Endothelial cell of hepatic sinusoid (primary cell): ENCODE measurements around the gene PITRM1.
"Not testable (repeated sequence)": the region's sequence is repeated elsewhere in the genome, so short reads cannot be mapped to it uniquely, and the experiment has no call there.

Source experiments
- in situ Hi-C: cut with HindIII; loops from 2 replicates; pipeline ENCODE4 v1.10.0; 2017; ENCODE audit warnings: low sequenced_read_pairs

The PITRM1 gene

DNA sequence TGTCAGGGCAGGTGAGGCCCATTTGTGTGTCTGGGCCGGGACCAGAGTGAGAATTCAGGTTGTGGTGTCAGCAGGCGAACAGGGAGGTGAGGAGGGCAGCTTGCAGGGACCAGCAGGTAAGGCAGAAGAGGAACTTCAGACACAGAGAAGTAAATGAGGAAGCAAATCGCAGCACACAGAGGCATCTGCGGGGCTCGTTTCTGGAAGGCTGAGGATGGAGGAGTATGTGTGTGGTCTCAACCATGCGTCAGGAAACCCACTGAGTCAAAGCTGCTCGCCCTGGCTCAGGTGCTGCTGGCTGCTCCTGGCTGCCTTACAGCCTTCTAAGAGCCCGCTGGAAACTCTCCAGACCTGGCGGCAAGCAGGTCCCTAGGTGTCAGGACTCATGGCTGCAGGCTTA is 26.9 kb upstream of the PITRM1 start:
- in situ Hi-C loops, result no loop called here

DNA sequence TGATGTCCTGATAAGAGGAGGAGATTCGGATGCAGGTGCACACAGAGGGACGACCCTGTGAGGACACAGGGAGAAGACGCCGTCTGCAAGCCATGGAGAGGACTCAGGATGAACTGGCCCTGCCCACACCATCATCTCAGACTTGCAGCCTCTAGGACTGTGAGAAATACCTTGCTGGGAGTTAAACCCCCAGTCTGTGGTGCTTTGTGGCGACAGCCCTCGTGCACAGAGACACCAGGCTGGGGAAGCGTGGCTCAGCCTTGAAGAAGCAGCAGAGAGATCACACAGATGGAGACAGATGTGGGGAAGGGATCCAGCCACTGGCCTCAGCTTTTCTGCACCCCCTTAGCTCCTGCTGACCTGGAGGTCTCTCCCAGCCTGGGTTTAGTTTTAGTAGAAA is 26.3 kb upstream of the PITRM1 start:
- in situ Hi-C loops, result no loop called here

DNA sequence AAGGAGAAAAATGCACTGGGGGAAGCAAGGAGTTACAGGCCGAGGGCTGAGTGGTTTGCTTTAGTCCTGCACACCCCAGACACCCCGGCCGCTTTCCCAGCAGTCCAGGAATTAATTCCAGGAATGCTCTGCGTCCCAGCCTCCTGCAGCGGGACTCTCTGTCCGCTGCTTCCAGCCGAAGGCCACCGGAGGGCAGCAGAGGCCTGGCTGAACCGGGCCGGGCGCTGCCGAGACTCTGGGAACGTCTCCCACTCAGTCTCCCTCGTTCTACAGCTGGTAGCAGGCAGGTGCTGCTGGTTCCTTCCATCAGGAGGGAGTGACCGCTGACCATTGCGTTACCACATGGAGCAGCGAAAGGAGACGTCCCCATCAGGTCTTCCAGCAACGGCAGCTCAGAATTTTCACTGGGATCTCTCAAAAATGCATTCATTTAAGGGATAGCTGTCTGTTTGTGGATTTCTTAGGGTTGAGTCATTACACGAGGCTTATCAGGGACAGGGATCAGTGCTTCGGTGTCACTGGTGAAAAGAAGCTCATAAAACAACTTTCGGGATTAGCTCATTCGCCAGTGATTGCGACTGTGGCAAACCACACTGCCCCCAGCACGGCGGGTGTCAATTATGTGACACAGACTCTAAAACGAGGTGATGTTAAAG is 24.9 kb upstream of the PITRM1 start:
- in situ Hi-C loops, result no loop called here

DNA sequence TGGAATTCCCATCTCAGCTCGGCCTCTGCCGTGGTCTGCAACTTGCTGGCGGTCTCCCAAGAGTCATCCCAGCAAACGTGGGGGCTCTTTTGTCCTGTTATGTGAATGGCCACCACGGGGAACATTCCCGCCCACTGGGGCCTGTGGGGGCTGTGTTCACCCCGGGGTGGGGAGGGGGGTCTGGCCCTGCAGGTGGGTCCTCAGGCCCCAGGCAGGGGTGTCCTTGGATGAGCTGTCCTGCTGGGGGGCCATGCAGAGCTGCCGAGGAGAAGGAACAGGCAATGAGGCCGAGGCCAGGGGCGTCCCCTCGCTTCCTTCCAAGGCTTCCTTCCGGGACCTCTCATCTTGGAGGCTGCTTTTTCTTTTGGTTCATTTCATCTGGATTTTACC is 24.4 kb upstream of the PITRM1 start:
- in situ Hi-C loops, result no loop called here

DNA sequence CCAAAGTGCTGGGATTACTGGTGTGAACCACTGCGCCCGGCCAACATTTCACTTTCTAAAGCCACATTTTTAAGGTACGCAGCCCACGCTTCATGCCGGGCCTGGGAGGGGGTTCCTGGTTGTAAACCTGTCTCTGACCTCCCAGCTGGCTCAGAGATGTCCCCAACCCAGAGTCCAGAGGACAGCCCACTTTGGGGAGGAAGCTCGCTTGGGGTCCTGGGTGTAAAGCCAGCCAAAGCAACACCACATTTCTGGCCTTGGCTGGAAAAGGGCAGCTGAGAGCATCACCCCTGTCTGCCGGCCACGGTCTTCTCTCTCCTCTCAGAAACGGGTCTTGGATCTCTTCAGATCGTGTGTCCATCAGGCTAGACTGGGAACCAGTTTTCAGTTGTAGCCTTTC is 23.9 kb upstream of the PITRM1 start:
- in situ Hi-C loops, result no loop called here

DNA sequence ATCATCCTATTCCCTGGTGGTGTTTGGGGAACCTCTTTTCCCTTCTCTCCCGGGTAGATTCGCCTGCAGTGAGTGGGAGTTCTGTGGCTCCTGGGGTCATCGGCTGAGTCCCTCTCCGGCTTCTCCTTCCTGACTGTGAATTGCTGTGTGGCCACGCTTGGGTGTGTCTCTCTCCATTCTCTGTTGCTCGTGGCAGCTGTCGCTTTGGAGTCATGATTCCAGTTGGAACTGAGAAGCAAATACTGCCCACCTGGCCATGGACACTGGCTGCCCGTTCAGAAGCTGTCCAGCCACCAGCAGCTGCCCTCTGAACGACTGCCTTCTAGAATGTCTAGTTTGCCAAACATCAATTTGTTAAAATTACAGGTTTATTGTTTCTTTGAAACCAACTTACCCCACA is 23.1 kb upstream of the PITRM1 start:
- in situ Hi-C loops, result no loop called here

DNA sequence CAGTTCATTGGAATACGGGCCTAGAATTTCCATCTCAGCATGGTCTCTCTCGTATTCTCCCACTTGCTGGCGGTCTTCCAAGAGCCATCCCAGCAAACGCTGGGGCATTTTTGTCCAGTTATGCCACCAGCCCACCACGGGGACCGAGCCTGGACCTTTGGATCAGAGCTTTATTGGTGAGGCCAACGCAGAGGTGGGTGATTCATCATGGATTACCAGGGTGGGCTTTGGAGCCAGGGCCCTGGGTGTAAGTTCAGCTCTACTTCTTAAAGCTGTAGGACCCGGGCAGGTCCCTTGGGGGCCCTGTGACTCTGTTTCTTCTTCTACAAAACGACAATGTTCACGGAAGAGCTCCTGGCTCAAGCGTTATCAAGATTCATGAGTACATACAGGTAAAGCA is 22.7 kb upstream of the PITRM1 start:
- in situ Hi-C loops, result no loop called here

DNA sequence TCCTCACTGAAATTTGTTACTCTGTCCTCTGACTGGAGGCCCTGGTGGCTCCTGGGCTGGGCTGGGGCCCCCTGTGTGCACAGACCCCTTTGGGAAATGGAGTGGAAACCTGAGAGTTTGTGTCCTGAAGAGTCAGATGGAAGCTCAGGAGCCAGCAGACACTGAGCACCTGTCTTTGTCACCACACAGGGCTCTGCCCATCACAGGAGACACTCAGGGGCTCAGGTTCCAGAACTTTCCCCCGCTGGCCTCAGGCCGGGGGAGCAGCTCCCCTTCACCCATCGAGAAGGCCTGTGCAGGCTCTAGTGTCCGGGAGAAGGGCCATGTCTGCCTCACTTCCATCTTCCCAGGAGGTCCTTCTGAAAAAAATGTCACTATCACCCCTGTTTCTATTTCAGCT is 22.3 kb upstream of the PITRM1 start:
- in situ Hi-C loops, result no loop called here

DNA sequence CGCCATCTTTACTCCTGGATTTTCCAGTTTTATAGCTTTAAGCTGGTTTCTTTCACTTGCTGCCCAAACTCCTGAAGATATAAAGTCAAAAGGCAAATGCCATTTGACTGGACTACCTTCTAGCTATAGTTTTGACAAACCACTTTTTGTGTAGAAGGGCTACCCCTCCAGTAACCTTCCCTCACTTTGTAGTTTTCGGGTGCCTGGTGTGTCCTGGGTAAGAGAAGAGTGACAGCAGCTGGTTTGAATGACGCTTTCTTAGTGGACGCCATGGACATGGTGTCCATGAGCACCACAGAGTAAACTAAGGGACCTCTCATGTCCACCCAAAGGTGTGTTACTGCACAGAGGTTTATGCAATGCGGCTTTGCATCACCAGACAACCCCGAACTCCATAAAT is 21.2 kb upstream of the PITRM1 start:
- in situ Hi-C loops, result no loop called here

DNA sequence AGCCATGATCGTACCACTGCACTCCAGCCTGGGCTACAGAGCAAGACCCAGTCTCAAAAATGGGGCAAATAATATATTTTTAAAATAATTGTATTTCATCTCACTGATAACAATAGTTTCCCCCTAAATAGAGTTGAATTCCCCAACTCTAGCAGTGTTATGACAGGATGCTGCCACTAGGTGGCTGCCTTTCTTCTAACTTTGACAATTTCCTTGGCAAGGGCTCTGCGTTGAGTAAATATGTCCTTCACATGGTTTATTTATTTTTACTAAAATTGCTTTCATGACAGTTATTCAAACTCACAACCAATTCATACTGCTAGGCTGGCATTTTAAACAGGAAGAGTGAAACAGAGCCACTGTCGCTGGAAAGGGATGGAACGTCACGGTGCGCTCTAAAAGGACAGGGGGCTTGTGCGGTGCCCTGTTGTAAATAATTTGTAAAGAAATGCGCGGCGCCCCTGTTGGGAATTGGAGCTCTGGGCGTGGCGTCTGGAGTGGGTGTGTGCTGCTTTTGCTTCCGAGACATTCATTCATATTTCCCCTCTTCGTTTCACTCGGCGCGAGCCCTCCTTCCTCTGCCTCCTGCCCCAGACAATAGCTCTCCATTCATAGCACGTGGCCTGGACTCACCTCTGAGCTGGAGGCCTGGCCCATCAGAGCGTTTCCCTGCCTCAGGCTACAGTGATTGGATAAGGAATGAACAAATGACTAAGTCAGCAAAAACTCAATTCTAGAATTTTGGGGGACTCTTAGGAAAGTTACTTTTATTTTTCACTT is 20.5 kb upstream of the PITRM1 start:
- in situ Hi-C loops, result no loop called here

DNA sequence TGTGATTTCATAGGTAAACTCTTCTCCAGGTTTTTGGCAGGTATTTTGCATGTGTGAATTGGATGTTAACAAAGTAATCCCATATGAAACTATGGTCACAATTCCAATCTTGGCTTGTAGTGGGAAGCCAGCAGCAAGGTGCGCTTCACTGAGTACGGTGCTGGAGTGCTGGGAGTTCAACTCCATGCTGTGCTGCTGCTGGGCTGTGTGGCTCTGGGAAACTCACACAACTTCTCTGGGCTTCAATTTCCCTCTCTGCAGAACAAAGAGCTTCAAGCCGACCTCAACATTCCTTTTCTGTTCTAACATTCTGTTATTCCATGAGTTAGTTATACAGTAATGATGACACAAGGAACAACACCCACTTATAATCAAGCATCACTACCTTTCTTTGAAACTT is 18.2 kb upstream of the PITRM1 start:
- in situ Hi-C loops, result no loop called here

DNA sequence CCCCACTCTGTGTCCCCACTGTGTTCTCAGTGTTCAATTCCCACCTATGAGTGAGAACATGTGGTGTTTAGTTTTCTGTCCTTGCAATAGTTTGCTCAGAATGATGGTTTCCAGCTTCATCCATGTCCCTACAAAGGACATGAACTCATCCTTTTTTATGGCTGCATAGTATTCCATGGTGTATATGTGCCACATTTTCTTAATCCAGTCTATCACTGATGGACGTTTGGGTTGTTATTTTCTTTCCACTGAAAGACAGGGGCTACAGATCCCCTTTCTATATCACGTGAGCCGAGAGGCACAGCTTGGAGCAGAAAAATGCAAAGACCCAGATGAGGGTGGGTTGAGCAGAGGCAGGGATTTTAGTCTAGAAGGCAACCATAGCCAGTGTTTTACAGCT is 14.6 kb upstream of the PITRM1 start:
- in situ Hi-C loops, result not testable (repeated sequence)

DNA sequence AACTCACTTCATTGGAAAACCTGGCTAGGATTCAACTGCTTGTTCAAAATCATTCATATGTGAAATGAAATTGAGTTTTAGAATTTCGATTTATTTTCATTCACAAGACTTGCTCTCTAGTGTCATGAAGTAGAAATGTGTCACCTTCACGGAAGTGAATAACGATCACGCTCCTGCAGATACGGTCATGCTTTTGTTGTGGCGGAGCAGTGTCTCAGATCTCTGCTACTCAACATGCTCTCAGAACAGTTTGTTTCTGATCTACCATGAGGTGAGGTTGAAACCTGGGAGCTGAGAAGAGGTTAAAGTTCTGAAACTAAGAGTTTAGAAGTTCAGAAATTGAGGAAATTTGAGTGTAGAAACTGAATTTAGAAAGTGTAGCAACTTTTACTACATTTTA is 13.8 kb upstream of the PITRM1 start:
- in situ Hi-C loops, result no loop called here

DNA sequence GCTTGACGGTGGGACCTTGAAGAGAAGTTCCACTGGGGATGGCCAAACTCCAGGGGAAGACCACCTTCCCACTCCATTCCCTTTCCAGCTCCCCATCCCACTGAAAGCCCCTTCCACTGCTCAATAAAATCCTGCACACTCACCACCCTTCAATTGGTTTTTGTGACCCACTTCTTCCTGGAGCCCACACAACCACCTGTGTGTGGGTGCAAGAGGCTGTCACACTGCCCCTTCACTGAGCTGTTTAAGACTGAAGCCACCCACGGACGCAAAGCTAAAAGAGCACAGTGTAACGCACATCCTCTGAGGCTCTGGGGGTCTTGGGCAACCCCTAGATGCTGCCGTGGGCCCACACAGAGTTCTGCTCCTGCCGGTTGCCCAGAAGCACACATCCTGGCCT is 12.8 kb upstream of the PITRM1 start:
- in situ Hi-C loops, result no loop called here

DNA sequence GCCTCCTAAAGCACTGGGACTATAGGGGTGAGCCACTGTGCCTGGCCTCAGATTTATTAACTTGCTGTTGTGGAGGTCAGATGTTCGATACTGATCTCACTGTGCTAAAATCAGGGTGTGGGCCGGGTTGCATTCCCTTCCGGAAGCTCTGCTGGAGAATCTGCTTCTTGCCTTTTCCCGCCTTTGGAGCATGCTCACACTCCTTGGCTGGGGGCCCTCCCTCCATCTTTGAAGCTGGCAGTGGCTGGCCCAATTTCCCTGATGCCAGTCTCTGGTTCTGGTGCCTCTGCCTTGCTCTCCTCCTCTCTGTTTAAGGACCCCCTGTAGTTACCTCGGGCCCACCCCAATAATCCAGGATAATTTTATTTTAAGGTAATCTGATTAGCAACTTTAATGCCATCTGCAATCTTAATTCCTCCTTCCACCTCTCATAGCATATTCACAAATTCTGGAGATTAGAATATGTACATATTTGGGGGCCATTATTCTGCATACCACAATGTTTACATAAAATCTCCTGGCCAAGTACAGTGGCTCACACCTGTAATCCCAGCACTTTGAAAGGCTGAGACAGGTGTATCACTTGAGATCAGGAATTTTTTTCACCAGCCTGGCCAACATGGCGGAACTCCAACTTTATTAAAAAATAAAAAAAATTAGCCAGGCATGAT is 7.9 kb upstream of the PITRM1 start:
- in situ Hi-C loops, result no loop called here

DNA sequence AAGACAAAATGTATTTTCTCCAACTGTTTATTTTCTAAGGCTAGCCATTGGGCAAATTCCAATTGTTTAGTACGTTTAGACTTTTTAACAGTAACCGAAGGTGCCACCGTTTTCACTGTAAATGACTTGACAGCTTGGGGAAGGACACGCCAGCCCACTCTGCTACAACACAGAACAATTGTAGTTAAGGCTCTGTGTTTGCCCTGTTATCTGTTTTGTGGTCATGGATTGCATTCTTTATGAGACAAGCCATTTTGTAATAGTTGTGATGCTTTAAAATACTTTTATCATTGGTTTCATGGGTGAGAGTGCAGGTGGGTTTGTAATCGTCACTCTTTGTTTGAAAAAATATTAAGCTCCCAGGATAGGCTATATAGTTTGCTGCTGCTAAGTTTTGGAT is 6.6 kb upstream of the PITRM1 start:
- in situ Hi-C loops, result no loop called here

DNA sequence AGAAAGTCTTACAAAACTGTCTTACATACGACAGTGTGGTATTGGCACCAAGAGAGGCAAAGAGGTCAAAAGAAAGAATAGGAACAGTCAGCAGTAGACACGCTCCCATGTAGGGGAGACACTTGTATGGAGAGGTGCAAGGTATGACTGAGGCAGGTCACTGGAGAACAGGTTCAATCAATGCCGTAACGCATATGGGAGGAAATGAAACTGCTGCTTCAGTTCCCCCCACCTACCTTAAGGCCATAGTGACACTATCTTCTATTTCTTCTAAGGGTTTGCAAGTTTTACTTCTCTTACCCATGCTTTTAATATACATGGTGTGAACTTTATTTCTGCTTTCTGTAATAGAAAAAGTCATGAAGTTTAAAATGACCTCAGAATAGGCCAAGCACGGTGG is 5.5 kb upstream of the PITRM1 start:
- in situ Hi-C loops, result no loop called here

DNA sequence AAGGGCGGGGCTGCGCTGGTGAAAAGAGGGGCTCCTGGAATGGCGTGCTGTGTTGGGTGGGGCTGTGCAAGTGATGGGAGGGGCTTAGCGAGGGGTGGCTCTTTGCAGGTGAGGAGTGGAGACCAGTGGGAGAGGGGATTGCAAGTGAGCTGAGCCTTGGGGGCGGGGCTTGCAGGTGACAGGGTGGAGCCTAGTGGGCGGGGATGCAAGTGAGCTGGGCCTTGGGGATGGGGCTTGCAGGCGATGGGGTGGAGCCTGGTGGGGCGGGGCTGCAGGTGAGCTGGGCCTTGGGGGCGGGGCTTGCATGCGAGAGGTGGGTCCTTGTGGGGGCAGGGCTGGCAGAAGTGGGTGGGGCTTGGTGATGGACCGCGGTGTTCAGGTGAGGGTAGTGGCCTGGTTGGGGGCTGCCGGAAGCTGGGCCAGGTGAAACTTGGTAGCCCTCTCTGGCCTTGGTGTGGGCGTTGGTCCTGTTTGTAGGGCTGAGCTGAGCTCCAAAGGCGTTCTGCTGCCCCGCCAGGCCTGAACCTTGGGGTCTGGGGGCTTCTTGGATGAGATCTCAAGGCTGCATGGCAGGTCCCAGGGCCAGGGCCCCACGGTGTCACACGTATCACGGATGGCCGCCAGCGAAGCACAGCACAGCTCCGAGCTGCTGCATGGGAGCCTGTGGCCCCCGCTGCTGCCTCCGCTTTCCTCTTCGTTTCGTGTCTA is 743 bp upstream of the PITRM1 start:
- in situ Hi-C loops, result no loop called here

DNA sequence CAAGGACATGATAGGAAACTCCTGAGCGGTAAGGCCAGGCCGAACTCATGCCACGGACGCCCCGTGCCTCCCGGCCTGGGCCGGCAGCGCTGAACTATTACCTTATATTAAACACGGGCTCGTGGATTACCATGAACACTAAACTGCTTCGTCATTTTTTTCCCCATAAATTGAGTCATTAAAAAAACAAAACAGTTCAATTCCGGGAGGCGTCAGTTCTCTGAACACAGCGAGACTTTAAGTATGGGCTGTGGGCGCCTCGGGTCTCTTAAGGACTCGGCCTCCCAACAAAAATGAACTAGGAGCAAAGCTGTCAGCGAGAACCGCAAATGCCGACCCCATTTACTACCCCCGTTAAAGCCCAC is 519 bp downstream of the PITRM1 start:
- in situ Hi-C loops, result no loop called here

DNA sequence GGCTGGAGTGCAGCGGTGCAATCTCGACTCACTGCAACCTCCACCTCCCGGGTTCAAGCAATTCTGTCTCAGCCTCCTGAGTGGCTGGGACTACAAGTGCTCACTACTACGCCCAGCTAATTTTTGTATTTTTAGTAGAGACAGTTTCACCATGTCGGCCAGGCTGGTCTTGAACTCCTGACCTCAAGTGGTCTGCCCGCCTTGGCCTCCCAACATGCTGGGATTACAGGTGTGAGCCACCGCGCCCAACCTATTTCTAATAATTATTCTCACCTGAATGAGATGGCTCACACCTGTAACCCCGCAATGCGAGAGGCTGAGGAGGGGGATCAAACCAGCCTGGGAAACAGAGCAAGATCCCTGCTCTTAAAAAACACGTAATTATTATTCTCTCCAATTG is 1.1 kb downstream of the PITRM1 start:
- in situ Hi-C loops, result not testable (repeated sequence)

DNA sequence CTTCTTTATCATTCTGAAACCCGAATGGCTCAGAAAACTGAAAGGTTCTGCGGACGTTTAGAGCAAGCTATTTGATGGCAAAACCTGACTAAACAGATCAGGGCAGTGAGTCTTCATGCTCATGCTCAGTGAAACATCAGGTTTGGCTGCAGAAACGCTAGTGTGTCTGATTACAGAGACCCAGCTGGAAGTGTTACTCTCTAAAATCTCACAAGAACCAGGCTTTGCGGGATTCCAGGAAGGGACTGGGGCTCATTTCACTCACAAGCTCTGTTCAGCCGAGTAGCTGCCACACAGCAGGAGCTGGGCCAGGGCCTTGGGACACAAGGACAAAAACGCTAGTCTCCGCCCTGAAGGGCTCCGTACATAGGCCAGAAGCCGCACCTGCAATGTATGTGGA is 2.9 kb downstream of the PITRM1 start:
- in situ Hi-C loops, result no loop called here

DNA sequence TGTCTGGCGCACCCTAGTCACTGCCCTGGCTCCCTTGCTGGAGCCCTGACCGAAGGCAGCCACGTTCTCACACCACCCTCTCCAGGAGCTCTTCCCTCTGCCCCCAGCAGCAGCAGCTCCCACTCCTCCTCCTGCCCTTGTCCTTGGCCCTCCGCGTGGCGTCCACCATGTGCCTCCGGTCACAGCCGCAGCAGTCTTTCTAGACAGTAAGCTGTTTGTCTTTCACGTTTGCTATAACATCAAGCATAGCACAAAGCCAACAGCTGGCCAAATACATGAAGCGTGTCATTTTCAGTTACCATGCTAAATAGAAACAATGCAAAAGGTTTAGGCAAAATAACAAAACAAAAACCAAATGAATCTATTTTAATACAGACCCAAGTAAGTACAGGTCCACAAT is 3.3 kb downstream of the PITRM1 start:
- in situ Hi-C loops, result no loop called here
